D721Med (cell line): ENCODE results near the gene MTUS2.
"Not testable (repeated sequence)": the region's sequence is repeated elsewhere in the genome, so short reads cannot be mapped to it uniquely, and the experiment has no call there.

Experiments used
- DNase-seq: peaks from one replicate; pipeline ENCODE4 v3.0.0; 2011; ENCODE audit warnings: low spot score; ENCODE audit not compliant: insufficient read length
- FAIRE-seq: peaks from 2 replicates; lab custom pipeline; 2011; peaks lifted over from hg19 to GRCh38; lab: Jason Lieb, UNC
- CTCF ChIP-seq: IDR thresholded peaks from 2 replicates; pipeline ENCODE4 v1.5.1; 2012; ENCODE audit warnings: mild to moderate bottlenecking, control low read depth; ENCODE audit not compliant: insufficient read depth; ENCODE audit errors: missing control alignments

MTUS2 gene

GRCh38 chr13:29323954-29324353, 503.8 kb downstream of the MTUS2 start:
- FAIRE-seq (no peak), DNase-seq (no peak)
- TF ChIP-seq CTCF = no peak

GRCh38 chr13:29324601-29325000, 504.5 kb downstream of the MTUS2 start:
- DNase-seq (no peak), FAIRE-seq (no peak)
- no peak for TF ChIP-seq CTCF

- no peak for DNase-seq
- TF ChIP-seq CTCF = no peak
- FAIRE-seq = no peak
These were observed 508.4 kb downstream of the MTUS2 start for GRCh38 chr13:29328501-29328900.

GRCh38 chr13:29336356-29336755, 516.2 kb downstream of the MTUS2 start:
- DNase-seq (no peak), FAIRE-seq (no peak)
- TF ChIP-seq CTCF = no peak

GRCh38 chr13:29339386-29340272, 519.5 kb downstream of the MTUS2 start:
- no peak for DNase-seq
- no peak for FAIRE-seq
- TF ChIP-seq CTCF = no peak

GRCh38 chr13:29345860-29346582, 525.9 kb downstream of the MTUS2 start:
- not testable (repeated sequence) for FAIRE-seq, DNase-seq

- FAIRE-seq (no peak), DNase-seq (no peak)
- TF ChIP-seq CTCF = no peak
These were observed 534.9 kb downstream of the MTUS2 start for GRCh38 chr13:29355029-29355428.
